Choroid plexus epithelial cell (primary cell): ENCODE measurements around the gene XPR1.
A peak's percentile ranks its signal among the peaks of the same experiment; 100 is the strongest.

Experiments used
- DNase-seq: peaks from one replicate; pipeline ENCODE4 v3.0.0-alpha.2; 2010; ENCODE audit warnings: low read depth
- H3K4me3 ChIP-seq: 2 replicates; pipeline ENCODE4 v1.5.1; 2011; ENCODE audit warnings: low read depth, mild to moderate bottlenecking, control low read depth, low read length, moderate library complexity
- TF ChIP-seq, protein P1 (sequence below): conservative IDR thresholded peaks from 2 replicates; pipeline ENCODE4 v1.5.1; 2011; ENCODE audit warnings: low read depth, mild to moderate bottlenecking, control low read depth, inconsistent platforms, low read length, moderate library complexity

Gene XPR1

DNA sequence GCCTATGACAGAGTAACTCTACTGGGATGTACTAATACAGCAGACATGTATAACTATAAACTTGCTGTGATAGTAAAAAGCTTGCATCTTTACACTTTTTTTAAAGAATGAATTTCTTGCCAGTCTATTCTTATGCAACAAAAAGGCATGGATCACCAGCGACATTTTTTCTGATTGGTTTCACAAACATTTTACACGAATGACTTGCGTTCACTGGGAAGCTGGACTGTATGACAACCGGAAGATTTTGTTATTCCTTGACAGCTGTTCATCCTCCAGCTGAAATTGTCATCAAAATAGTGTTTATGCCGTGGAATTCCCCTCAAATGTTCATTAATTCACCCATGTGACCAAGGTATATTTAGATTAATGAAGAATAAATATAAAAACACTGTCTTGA, 131.0 kb downstream of the XPR1 start:
- no peak overlapping the region for H3K4me3 ChIP-seq
- TF ChIP-seq, protein P1, sequence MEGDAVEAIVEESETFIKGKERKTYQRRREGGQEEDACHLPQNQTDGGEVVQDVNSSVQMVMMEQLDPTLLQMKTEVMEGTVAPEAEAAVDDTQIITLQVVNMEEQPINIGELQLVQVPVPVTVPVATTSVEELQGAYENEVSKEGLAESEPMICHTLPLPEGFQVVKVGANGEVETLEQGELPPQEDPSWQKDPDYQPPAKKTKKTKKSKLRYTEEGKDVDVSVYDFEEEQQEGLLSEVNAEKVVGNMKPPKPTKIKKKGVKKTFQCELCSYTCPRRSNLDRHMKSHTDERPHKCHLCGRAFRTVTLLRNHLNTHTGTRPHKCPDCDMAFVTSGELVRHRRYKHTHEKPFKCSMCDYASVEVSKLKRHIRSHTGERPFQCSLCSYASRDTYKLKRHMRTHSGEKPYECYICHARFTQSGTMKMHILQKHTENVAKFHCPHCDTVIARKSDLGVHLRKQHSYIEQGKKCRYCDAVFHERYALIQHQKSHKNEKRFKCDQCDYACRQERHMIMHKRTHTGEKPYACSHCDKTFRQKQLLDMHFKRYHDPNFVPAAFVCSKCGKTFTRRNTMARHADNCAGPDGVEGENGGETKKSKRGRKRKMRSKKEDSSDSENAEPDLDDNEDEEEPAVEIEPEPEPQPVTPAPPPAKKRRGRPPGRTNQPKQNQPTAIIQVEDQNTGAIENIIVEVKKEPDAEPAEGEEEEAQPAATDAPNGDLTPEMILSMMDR = no peak
- no peak for DNase-seq

- H3K4me3 ChIP-seq = no peak overlapping the region
- TF ChIP-seq, protein P1 = no peak
- DNase-seq = peak; percentile 29
Observed at GRCh38 chr1:180765151-180765550, 133.3 kb downstream of the XPR1 start.

- H3K4me3 ChIP-seq = no peak overlapping the region
- TF ChIP-seq, protein P1 = no peak
- no peak for DNase-seq
Observed at GRCh38 chr1:180769889-180770288, 138.1 kb downstream of the XPR1 start.

GRCh38 chr1:180773210-180773865, 141.5 kb downstream of the XPR1 start:
- peak; percentile 63 for DNase-seq
- no peak overlapping the region for H3K4me3 ChIP-seq
- TF ChIP-seq, protein P1 = no peak

DNA sequence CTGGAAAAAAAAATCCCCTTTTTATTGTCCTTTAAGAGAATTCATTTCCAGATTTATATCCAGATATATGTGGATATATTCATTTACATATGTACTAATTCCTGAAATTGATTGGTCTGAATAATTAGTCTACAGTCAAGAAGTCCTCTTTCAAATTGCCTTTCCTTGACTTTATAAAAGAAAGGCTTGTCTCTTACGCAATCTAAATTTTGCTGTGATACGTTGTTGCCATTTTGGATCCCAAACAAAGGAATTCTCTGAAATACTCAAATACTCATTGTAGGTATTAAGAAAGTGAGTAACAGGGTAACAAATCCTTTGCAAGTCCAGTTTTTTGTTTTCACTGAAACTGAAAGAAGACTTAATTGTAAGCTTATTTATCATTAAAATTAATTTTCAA, 144.0 kb downstream of the XPR1 start:
- no peak for DNase-seq
- H3K4me3 ChIP-seq = no peak overlapping the region
- TF ChIP-seq, protein P1 = no peak

DNA sequence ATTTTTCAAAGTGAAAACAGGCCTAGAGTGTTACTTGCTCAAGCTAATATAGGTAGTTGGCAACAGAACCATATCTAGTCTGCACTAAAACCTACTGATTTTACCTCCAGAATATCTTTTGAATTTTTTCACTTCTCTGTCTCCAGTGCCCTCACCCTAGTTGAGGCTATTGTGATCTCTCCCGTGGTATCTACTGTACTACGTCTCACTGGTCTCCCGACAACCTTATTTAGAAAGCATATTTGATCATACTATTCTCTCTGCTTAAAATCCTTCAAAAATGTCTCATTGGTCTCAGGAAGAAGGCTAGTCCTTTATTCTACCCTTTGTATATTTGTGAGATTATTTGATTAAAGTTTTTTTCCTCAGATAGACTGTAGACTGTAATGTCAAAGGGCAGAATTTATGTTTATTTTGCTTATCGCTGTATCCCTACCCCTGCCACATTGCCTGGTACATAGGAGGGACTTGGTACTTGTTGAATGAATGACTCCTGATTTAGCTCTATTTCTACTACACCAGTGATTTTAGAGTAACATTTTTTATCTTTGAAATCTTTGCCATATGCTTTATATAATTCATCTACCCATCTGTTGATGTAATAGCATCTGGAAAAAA, 145.4 kb downstream of the XPR1 start:
- TF ChIP-seq, protein P1 = no peak
- no peak overlapping the region for H3K4me3 ChIP-seq
- no peak for DNase-seq
